ENCODE measurements around the gene VPS26B. TPM values are rescaled to one million over a fixed set of nuclear protein-coding genes. Genes with fewer than 3 reads are reported as not detected.
"Not testable (repeated sequence)": the region's sequence is repeated elsewhere in the genome, so short reads cannot be mapped to it uniquely, and the experiment has no call there.

Gene VPS26B
- total RNA-seq, 2 experiments from 2014 or later = 60.4 to 63.9 TPM

DNA sequence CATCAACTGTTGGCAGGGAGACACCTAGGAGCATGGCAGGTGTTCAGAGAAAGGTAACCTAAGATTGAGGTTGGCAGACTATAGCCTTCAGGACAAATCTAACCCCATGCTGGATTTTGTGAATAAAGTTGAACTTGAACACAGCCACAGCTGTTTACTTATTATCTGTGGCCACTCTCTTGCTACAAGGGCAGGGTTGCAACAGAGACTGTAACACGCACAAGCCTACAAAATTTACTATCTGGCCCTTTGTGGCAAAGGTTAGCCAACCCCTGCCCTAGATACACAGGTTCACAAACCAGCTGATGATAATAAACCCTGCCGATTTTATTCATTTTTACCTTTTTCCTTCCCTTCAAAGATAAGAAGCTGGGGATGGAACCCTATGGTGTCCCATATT is 26.2 kb downstream of the VPS26B start:
- ChIA-PET POLR2A (interaction anchor here (1.2 to 10.5 kb wide), 5 partner anchors 8 to 26 kb away, joined by 3 to 116 read pairs (median 6); partner anchors contain the start of genes GLB1L3, NCAPD3 and VPS26B), CTCF (interaction anchor here (1.2 to 3.3 kb wide), 3 partner anchors 11 to 26 kb away, joined by 4 to 23 read pairs (median 10); partner anchors contain the start of gene GLB1L3)
- Mint-ChIP-seq H3K36me3 (ENCODE audit: low read depth) (peaks cover 34% of the 10 kb centered on the region), H3K9me3 (no peaks in the 10 kb centered on the region), H3K4me1 (peaks cover 41% of the 10 kb centered on the region), H3K27ac (no peak overlapping the region), H3K4me3 (no peak overlapping the region), H3K27me3 (no peaks in the 10 kb centered on the region)
- no peak for DNase-seq

DNA sequence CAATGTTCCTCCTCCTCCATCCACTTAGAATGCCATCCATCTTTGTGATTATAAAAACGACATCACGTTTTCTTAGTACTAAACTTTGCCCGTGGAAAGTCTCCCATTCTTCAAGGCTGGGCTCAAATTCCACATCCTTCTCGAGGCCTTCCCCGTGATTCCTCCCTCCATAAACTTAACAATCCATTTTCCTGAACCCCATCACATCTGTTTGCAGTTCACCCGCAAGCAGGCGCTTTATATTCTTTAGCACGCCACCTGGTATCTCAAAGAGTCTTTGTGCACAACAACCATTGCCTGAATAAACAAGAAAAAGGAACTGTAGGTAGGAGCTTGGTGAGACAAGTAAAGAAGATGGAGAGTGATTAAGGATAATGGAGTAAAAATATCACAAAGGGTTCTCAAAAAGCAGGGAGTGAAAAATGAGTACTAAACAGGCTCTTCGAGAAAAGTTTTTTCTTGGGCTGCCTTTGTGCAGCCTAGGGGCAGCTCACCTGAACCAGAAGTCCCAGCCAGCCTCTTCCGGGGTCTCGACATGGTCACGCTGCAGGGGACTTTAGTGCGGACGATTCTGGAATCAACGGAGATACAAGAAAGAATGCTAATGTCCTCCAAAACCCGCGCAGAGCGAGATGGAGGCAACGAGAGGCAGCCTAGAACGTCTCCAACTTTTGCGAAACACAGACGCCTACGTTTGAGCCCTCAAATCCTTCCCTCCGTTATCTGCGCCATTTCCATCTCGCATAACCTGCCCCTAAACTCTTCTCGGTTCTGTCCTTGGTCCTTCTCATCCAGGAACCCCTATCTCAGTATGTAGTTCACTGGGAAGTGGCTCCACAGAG is 28.1 kb downstream of the VPS26B start:
- H3K27ac Mint-ChIP-seq = peak overlapping the region; percentile 64
- DNase-seq = peak; percentile 34
- POLR2A ChIA-PET = interaction anchor here (0.8 to 10.5 kb wide), 10 partner anchors 9 to 306 kb away, joined by 3 to 116 read pairs (median 4); partner anchors contain the start of genes GLB1L3, NCAPD3 and VPS26B
- peaks cover 28% of the 10 kb centered on the region for H3K36me3 Mint-ChIP-seq (ENCODE audit: low read depth)
- H3K9me3 Mint-ChIP-seq = no peaks in the 10 kb centered on the region
- no peaks in the 10 kb centered on the region for H3K27me3 Mint-ChIP-seq
- H3K4me3 Mint-ChIP-seq = peak overlapping the region; percentile 88
- H3K4me1 Mint-ChIP-seq = peaks cover 46% of the 10 kb centered on the region
- CTCF ChIA-PET = interaction anchor here (1.3 to 3.4 kb wide), 7 partner anchors 9 to 45 kb away, joined by 3 to 23 read pairs (median 10); partner anchors contain the start of genes GLB1L3, NCAPD3 and VPS26B

DNA sequence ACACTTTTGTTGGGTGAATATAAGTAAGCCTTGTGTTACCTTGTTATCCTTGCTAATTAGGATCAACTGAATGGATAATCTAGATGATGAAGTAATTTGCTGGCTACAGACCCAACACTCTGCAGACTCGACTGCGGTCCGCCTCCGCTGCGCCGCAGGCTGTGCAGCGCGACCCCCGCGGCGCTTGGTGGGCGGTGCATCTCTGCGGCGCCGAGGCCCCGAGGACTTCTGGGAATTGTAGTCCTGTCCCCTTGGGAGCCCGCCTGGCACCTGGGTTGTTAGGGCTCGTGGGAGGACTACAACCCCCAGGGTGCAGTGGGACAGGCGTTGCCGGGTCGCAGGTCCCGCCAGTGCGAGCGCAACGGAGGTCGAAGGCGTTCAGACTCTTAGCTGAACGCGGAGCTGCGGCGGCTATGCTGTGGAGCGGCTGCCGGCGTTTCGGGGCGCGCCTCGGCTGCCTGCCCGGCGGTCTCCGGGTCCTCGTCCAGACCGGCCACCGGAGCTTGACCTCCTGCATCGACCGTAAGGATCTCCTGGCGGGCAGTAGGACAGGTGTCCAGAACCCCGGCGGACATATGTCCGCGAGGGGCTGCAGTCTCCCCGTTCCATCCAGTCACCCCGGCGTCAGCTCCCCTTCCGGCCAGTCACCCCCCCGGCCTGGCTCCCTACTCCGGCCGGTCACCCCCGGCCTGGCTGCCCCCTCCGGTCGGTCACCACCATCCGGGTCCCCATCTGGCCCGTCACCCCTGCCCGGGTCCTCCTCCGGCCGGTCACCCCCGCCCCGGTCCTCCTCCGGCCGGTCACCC is 28.9 kb downstream of the VPS26B start, which contains the start of the genes ACAD8 and THYN1:
Gene ACAD8 (plus strand): TSS at position 381 of the 806 bp plus-strand sequence. CDS start 33 bp downstream, at position 414.
Gene THYN1 (minus strand): TSS at position 165 of the 806 bp plus-strand sequence. CDS start 470 bp downstream, outside the sequence.
- H3K4me3 Mint-ChIP-seq = peak within 1 kb of the TSS; percentile 88
- peaks cover 23% of the 10 kb centered on the region for H3K36me3 Mint-ChIP-seq (ENCODE audit: low read depth)
- DNase-seq = peak; percentile 97
- no peaks in the 10 kb centered on the region for H3K9me3 Mint-ChIP-seq
- CTCF ChIA-PET = interaction anchor here (0.7 to 3.4 kb wide), 8 partner anchors 8 to 46 kb away, joined by 3 to 23 read pairs (median 10); partner anchors contain the start of genes GLB1L3, NCAPD3 and VPS26B
- H3K4me1 Mint-ChIP-seq = peaks cover 44% of the 10 kb centered on the region
- no peaks in the 10 kb centered on the region for H3K27me3 Mint-ChIP-seq
- POLR2A ChIA-PET = interaction anchor here (0.8 to 10.5 kb wide), 8 partner anchors 9 to 42 kb away, joined by 3 to 116 read pairs (median 13); partner anchors contain the start of genes GLB1L3, NCAPD3 and VPS26B
- H3K27ac Mint-ChIP-seq = peak within 1 kb of the TSS; percentile 64

DNA sequence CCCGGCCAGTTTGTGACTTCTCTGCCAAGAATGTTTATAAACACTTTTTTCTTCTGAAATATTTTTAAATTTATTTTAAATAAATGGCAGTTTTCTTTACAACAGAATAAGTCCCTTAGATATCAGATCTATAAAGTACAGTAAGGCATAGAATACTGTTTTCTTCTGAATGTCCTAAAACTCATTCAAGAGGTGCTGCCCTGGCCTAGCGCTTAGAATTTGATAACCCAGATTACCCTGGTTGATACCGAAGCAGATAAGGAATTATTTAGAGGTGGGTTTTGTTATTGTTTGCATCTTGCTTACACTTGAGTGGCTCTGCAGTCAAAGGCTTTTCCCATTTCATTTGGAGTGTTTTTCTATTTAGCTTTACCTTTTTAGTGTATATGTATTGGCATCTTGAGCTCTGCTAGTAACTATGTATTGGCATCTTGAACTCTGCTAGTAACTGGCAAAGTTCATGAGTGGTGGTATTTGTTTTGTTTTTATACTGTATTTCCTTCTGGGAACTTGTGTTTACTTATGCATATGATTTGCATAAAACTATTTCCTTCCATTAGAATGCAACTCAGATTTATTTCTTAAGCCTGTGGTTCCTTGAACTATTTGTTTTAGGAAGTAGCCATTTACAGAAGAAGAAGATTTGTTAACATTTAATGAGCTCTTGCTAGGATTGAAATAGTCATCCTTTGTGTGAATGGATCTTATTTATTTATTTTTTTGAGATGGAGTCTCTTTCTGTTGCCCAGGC is 30.1 kb downstream of the VPS26B start:
- peak overlapping the region; percentile 88 for H3K4me3 Mint-ChIP-seq
- H3K36me3 Mint-ChIP-seq (ENCODE audit: low read depth) = peaks cover 21% of the 10 kb centered on the region
- no peak for DNase-seq
- ChIA-PET POLR2A (interaction anchor here (0.7 to 10.5 kb wide), 8 partner anchors 8 to 43 kb away, joined by 3 to 116 read pairs (median 13); partner anchors contain the start of genes GLB1L3, NCAPD3 and VPS26B), CTCF (interaction anchor here (1.0 to 3.4 kb wide), 8 partner anchors 10 to 47 kb away, joined by 3 to 16 read pairs (median 4); partner anchors contain the start of genes GLB1L3, NCAPD3 and VPS26B)
- no peaks in the 10 kb centered on the region for H3K27me3 Mint-ChIP-seq
- H3K9me3 Mint-ChIP-seq = no peaks in the 10 kb centered on the region
- H3K27ac Mint-ChIP-seq = peak overlapping the region; percentile 64
- peaks cover 33% of the 10 kb centered on the region for H3K4me1 Mint-ChIP-seq

DNA sequence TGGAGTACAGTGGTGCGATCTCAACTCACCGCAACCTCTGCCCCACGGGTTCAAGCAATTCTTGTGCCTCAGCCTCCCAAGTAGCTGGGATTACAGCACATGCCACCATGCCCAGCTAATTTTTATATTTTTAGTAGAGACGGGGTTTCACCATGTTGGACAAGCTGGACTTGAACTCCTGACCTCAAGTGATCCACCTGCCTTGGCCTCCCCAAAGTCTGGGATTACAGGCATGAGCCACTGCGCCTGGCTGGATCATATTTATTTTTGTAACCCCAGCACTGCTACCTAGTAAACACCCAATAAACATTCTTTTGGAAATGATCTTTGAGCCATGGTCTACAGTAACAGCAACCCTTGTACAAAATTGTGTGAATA is 30.7 kb downstream of the VPS26B start:
- peaks cover 35% of the 10 kb centered on the region for H3K4me1 Mint-ChIP-seq
- peaks cover 26% of the 10 kb centered on the region for H3K36me3 Mint-ChIP-seq (ENCODE audit: low read depth)
- not testable (repeated sequence) for H3K9me3 Mint-ChIP-seq, DNase-seq, H3K27me3 Mint-ChIP-seq, H3K4me3 Mint-ChIP-seq, H3K27ac Mint-ChIP-seq
- ChIA-PET CTCF (interaction anchor here (1.0 to 3.4 kb wide), 6 partner anchors 9 to 48 kb away, joined by 3 to 16 read pairs (median 10); partner anchors contain the start of genes GLB1L3, NCAPD3 and VPS26B), POLR2A (interaction anchor here (0.7 to 10.5 kb wide), 6 partner anchors 8 to 30 kb away, joined by 3 to 116 read pairs (median 16); partner anchors contain the start of genes NCAPD3 and VPS26B)

DNA sequence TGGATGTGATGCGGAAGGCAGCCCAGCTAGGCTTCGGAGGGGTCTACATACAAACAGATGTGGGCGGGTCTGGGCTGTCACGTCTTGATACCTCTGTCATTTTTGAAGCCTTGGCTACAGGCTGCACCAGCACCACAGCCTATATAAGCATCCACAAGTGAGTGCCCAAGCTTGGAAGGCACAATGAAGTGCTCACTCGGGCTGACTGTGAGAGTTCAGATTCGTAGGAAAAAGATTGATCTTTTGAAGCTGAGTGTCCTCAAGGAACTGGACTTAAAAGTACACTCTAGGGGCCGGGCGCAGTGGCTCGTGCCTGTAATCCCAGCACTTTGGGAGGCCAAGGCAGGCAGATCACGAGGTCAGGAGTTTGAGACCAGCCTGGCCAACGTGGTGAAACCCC is 32.6 kb downstream of the VPS26B start:
- Mint-ChIP-seq H3K4me3 (no peak overlapping the region), H3K9me3 (no peaks in the 10 kb centered on the region), H3K27ac (no peak overlapping the region), H3K27me3 (no peaks in the 10 kb centered on the region), H3K36me3 (ENCODE audit: low read depth) (peaks cover 29% of the 10 kb centered on the region), H3K4me1 (peaks cover 33% of the 10 kb centered on the region)
- no peak for DNase-seq
- CTCF ChIA-PET = no interaction called here
- POLR2A ChIA-PET = interaction anchor here (0.6 to 10.5 kb wide), 3 partner anchors 17 to 32 kb away, joined by 3 to 116 read pairs (median 4); partner anchors contain the start of genes GLB1L3, NCAPD3 and VPS26B

DNA sequence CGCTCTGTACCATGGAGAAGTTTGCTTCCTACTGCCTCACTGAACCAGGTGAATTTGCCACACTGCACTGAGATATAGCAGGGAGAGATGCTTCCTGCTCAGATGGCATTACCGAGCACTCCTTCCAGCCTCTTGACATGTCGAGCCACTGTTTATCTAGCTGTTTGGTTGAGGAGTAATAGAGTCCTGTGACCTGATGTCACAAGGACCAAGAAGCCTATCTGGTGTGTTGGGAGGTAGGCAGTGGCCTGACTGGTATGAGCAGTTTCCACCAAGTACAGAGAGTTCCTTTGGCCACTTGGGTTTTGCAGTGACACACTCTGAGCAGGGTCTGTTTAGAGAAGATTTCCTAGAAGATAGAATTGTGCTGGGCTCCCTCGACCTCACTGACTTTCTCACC is 34.1 kb downstream of the VPS26B start:
- Mint-ChIP-seq H3K9me3 (no peaks in the 10 kb centered on the region), H3K4me3 (no peak overlapping the region), H3K27me3 (no peaks in the 10 kb centered on the region), H3K27ac (no peak overlapping the region), H3K36me3 (ENCODE audit: low read depth) (peaks cover 39% of the 10 kb centered on the region), H3K4me1 (peaks cover 29% of the 10 kb centered on the region)
- ChIA-PET POLR2A (interaction anchor here (10.5 kb wide), 1 partner anchor 34 kb away, joined by 116 read pairs; the partner anchor contains the start of genes NCAPD3 and VPS26B), CTCF (no interaction called here)
- no peak for DNase-seq

DNA sequence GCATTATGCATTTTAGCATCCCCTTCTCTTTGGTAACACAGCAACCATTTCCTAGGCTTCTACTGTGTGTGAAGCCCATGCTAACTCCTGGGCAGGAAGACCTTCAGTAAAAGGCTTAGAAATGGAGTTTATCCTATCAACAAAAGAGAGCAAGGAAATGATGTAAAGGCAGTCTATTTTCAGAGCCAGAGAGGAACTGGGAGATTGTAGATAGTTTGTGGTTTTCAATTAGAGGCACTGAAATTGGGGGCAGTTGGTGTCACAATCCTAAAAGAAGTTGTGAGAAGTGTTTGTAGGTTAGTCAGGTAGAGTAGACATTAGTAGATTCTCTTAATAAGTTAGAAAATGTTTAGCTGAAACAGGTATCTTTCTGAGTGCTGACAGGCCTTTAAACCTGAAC is 36.0 kb downstream of the VPS26B start:
- DNase-seq = no peak
- no peaks in the 10 kb centered on the region for H3K27me3 Mint-ChIP-seq
- no peaks in the 10 kb centered on the region for H3K9me3 Mint-ChIP-seq
- peaks cover 16% of the 10 kb centered on the region for H3K4me1 Mint-ChIP-seq
- H3K4me3 Mint-ChIP-seq = no peak overlapping the region
- ChIA-PET CTCF (interaction anchor here (1.9 to 3.4 kb wide), 6 partner anchors 8 to 20 kb away, joined by 8 to 39 read pairs (median 14); partner anchors contain the start of genes ACAD8, GLB1L3 and THYN1), POLR2A (interaction anchor here (1.0 to 5.7 kb wide), 4 partner anchors 11 to 38 kb away, joined by 3 to 37 read pairs (median 8); partner anchors contain the start of genes GLB1L3 and VPS26B)
- H3K27ac Mint-ChIP-seq = peak overlapping the region; percentile 64
- peaks cover 43% of the 10 kb centered on the region for H3K36me3 Mint-ChIP-seq (ENCODE audit: low read depth)

DNA sequence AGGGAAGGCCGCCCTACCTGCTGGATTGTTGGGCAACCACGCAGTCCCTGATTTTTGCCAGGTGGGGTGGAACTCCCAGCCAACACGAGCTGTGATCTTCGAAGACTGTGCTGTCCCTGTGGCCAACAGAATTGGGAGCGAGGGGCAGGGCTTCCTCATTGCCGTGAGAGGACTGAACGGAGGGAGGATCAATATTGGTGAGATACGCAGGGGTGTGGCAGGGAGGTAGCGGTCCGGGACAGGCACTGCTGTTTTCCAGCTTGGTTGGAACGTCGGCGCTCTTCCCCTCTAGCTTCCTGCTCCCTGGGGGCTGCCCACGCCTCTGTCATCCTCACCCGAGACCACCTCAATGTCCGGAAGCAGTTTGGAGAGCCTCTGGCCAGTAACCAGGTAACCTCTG is 36.5 kb downstream of the VPS26B start:
- H3K9me3 Mint-ChIP-seq = no peaks in the 10 kb centered on the region
- no peak overlapping the region for H3K27ac Mint-ChIP-seq
- DNase-seq = no peak
- ChIA-PET POLR2A (interaction anchor here (1.0 to 5.7 kb wide), 5 partner anchors 7 to 38 kb away, joined by 3 to 37 read pairs (median 11); partner anchors contain the start of genes ACAD8, GLB1L3, THYN1 and VPS26B), CTCF (interaction anchor here (1.2 to 3.4 kb wide), 9 partner anchors 9 to 99 kb away, joined by 4 to 39 read pairs (median 10); partner anchors contain the start of genes ACAD8, GLB1L3 and THYN1)
- peaks cover 43% of the 10 kb centered on the region for H3K36me3 Mint-ChIP-seq (ENCODE audit: low read depth)
- no peak overlapping the region for H3K4me3 Mint-ChIP-seq
- H3K4me1 Mint-ChIP-seq = peaks cover 13% of the 10 kb centered on the region
- no peaks in the 10 kb centered on the region for H3K27me3 Mint-ChIP-seq

DNA sequence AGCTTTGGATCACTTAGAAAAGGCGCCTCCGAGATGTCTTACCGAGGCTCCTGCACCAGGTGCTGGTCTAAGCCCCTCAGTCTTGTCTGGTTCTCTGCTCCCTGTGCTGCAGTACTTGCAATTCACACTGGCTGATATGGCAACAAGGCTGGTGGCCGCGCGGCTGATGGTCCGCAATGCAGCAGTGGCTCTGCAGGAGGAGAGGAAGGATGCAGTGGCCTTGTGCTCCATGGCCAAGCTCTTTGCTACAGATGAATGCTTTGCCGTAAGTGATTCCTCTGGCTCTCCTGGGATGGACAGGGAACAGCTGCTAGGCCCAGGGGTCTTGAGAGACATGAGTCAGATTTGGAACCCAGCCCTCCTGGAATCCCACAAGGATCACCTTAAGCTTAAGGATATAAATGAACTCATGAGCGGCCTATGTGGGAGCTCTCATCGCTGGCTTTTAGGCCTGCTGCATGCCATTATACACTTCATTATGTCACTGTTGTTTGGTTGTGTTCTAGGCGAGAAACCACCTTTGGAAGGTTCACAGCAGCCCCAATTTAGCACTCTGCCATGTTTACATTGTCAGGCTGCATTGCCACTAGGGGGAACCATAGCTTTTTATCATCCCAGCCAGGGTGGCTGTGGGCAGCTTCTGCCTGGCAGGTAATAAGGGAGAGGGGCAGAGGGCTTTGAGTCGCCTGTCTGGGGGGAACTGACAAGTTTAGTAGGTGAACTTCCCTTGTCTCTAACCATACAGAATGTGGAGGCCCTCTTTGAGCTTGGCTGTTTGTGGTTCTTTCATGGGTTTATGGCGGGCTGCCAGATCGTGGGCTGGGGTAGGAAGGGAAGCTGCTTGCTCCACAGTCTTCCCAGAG is 37.4 kb downstream of the VPS26B start:
- Mint-ChIP-seq H3K27me3 (no peaks in the 10 kb centered on the region), H3K4me3 (no peak overlapping the region), H3K27ac (no peak overlapping the region), H3K4me1 (peaks cover 17% of the 10 kb centered on the region), H3K36me3 (ENCODE audit: low read depth) (peaks cover 39% of the 10 kb centered on the region), H3K9me3 (no peaks in the 10 kb centered on the region)
- peak; percentile 46 for DNase-seq
- POLR2A ChIA-PET = interaction anchor here (1.1 to 5.7 kb wide), 6 partner anchors 8 to 90 kb away, joined by 3 to 37 read pairs (median 7); partner anchors contain the start of genes ACAD8, GLB1L3 and THYN1
- CTCF ChIA-PET = interaction anchor here (0.6 to 3.4 kb wide), 16 partner anchors 9 to 185 kb away, joined by 3 to 39 read pairs (median 6); partner anchors contain the start of genes ACAD8, GLB1L3 and THYN1

All from activated CD4-positive, alpha-beta memory T cell treated with anti-CD3 and anti-CD28 coated beads, Interleukin-2, amount 10 ng/mL, durations not matched to agents 7 days and 5 days (primary cell).